HFFc6 (cell line): Measurements from ENCODE around the gene ELK4. TPM values are rescaled to one million over a fixed set of nuclear protein-coding genes. Genes with fewer than 3 reads are reported as not detected.

Experiments used
- DNase-seq: peaks from one replicate; pipeline ENCODE4 v3.0.0-alpha.2; 2018
- H3K27ac Mint-ChIP-seq: 2 replicates; pipeline ENCODE4 v1.8.0; 2020; ENCODE audit warnings: mild to moderate bottlenecking, mixed read lengths
- H3K27me3 Mint-ChIP-seq: 2 replicates; pipeline ENCODE4 v1.8.0; 2021; ENCODE audit warnings: mild to moderate bottlenecking, moderate library complexity, mixed read lengths; ENCODE audit not compliant: insufficient read depth
- H3K36me3 Mint-ChIP-seq: 2 replicates; pipeline ENCODE4 v1.8.0; 2021; ENCODE audit warnings: low read depth, mixed read lengths
- H3K4me1 Mint-ChIP-seq: 2 replicates; pipeline ENCODE4 v1.8.0; 2020; ENCODE audit warnings: low read depth, mixed read lengths
- H3K4me3 Mint-ChIP-seq: 2 replicates; pipeline ENCODE4 v1.8.0; 2020; ENCODE audit warnings: mild to moderate bottlenecking, moderate library complexity, mixed read lengths
- H3K9me3 Mint-ChIP-seq: 2 replicates; pipeline ENCODE4 v1.8.0; 2020; ENCODE audit warnings: mild to moderate bottlenecking, mixed read lengths
- CTCF ChIP-seq: fragments of 200-600 bp; sonication (generic); IDR thresholded peaks from 2 replicates; pipeline ENCODE4 v1.5.0; 2021; ENCODE audit warnings: antibody characterized with exemption, mild to moderate bottlenecking
- total RNA-seq, 6 experiments: library from RNA; stranded (reverse); fragmentation: NEBNext Ultra II Directional; extraction: Animal tissue kit (Norgen Biotek cat#: 25700); gene quantifications; 2 replicates in 1 of 6; 3 replicates in 5 of 6; pipeline ENCODE4 v1.2.3, GENCODE V29; 2021

The ELK4 gene
- total RNA-seq, 6 experiments from 2014 or later: 32.9 to 37.6 (median 35.6) TPM

- no peaks in the 10 kb centered on the region for H3K9me3 Mint-ChIP-seq
- peaks cover 7% of the 10 kb centered on the region; the same call in 1 of the 2 replicates for H3K27me3 Mint-ChIP-seq
- no peak overlapping the region for H3K27ac Mint-ChIP-seq
- H3K4me3 Mint-ChIP-seq: no peak overlapping the region
- TF ChIP-seq CTCF: no peak
- DNase-seq: no peak
- no peaks in the 10 kb centered on the region for H3K36me3 Mint-ChIP-seq
- peaks cover 5% of the 10 kb centered on the region; the same call in 1 of the 2 replicates for H3K4me1 Mint-ChIP-seq
Measured at GRCh38 chr1:205672395-205672889, 40.6 kb upstream of the ELK4 start.

- H3K4me1 Mint-ChIP-seq: peaks cover 5% of the 10 kb centered on the region; the same call in 1 of the 2 replicates
- TF ChIP-seq CTCF: no peak
- no peaks in the 10 kb centered on the region for H3K36me3 Mint-ChIP-seq
- H3K27ac Mint-ChIP-seq: no peak overlapping the region
- no peak for DNase-seq
- H3K27me3 Mint-ChIP-seq: peaks cover 7% of the 10 kb centered on the region; the same call in 1 of the 2 replicates
- H3K4me3 Mint-ChIP-seq: no peak overlapping the region
- no peaks in the 10 kb centered on the region for H3K9me3 Mint-ChIP-seq
Measured at GRCh38 chr1:205670611-205671430, 39.0 kb upstream of the ELK4 start.

GRCh38 chr1:205670150-205670446, 38.3 kb upstream of the ELK4 start:
- Mint-ChIP-seq H3K36me3 (no peaks in the 10 kb centered on the region), H3K27me3 (peaks cover 7% of the 10 kb centered on the region; the same call in 1 of the 2 replicates), H3K4me3 (no peak overlapping the region), H3K4me1 (peaks cover 5% of the 10 kb centered on the region; the same call in 1 of the 2 replicates), H3K27ac (no peak overlapping the region), H3K9me3 (no peaks in the 10 kb centered on the region)
- no peak for DNase-seq
- TF ChIP-seq CTCF: no peak

- no peak overlapping the region for H3K27ac Mint-ChIP-seq
- DNase-seq: no peak
- peaks cover 5% of the 10 kb centered on the region; the same call in 1 of the 2 replicates for H3K4me1 Mint-ChIP-seq
- TF ChIP-seq CTCF: no peak
- no peak overlapping the region for H3K4me3 Mint-ChIP-seq
- no peaks in the 10 kb centered on the region for H3K36me3 Mint-ChIP-seq
- no peaks in the 10 kb centered on the region for H3K9me3 Mint-ChIP-seq
- H3K27me3 Mint-ChIP-seq: peaks cover 7% of the 10 kb centered on the region; the same call in 1 of the 2 replicates
Measured at GRCh38 chr1:205669341-205670149, 37.7 kb upstream of the ELK4 start.

GRCh38 chr1:205668951-205669340, 37.1 kb upstream of the ELK4 start:
- Mint-ChIP-seq H3K27me3 (peaks cover 8% of the 10 kb centered on the region; the same call in 1 of the 2 replicates), H3K4me1 (peaks cover 10% of the 10 kb centered on the region), H3K36me3 (no peaks in the 10 kb centered on the region), H3K27ac (no peak overlapping the region), H3K9me3 (no peaks in the 10 kb centered on the region), H3K4me3 (no peak overlapping the region)
- DNase-seq: no peak
- TF ChIP-seq CTCF: no peak
